HepG2 (cell line): Measurements from ENCODE around the gene CAT. TPM values are rescaled to one million over a fixed set of nuclear protein-coding genes. Genes with fewer than 3 reads are reported as not detected.
A peak's percentile ranks its signal among the peaks of the same experiment; 100 is the strongest.

ENCODE experiments used
- ARID4A ChIP-seq: sonication (generic); formaldehyde crosslinking; IDR thresholded peaks from 2 replicates; pipeline ENCODE4 v1.5.0; 2020; ENCODE audit warnings: mild to moderate bottlenecking, missing genetic modification reagents, borderline replicate concordance
- ATF4 ChIP-seq, 2 experiments: fragments of 450-650 bp in 1 of 2; sonication (generic) in 1 of 2; formaldehyde crosslinking; IDR thresholded peaks; 2 replicates each; pipeline versions ENCODE4 v1.5.0 to v1.8.0; 2020 to 2022; ENCODE audit warnings: mild to moderate bottlenecking in 1 of 2, missing genetic modification reagents in 1 of 2
- BRCA1 ChIP-seq: sonication (generic); formaldehyde crosslinking; IDR thresholded peaks from 2 replicates; pipeline ENCODE4 v1.4.0; 2020; ENCODE audit warnings: missing genetic modification reagents
- ETV5 ChIP-seq: IDR thresholded peaks from 2 replicates; pipeline ENCODE4 v1.6.1; 2018; ENCODE audit warnings: missing biosample characterization, missing genetic modification reagents, inconsistent platforms, borderline replicate concordance
- HMG20A ChIP-seq: IDR thresholded peaks from 2 replicates; pipeline ENCODE4 v1.6.1; 2016; ENCODE audit warnings: borderline replicate concordance
- KDM6A ChIP-seq: IDR thresholded peaks from 2 replicates; pipeline ENCODE4 v1.6.1; 2016; ENCODE audit warnings: low read depth
- MAX ChIP-seq: IDR thresholded peaks from 2 replicates; pipeline ENCODE4 v1.6.1; 2012; ENCODE audit warnings: inconsistent platforms
- MTERF4 ChIP-seq: sonication (generic); formaldehyde crosslinking; IDR thresholded peaks from 2 replicates; pipeline ENCODE4 v1.8.0; 2023; ENCODE audit warnings: mild to moderate bottlenecking, missing genetic modification reagents
- NR2C2 ChIP-seq: sonication (generic); formaldehyde crosslinking; IDR thresholded peaks from 2 replicates; pipeline ENCODE4 v1.4.0; 2020; ENCODE audit warnings: missing genetic modification reagents, mild to moderate bottlenecking, moderate library complexity, borderline replicate concordance
- NR2F2 ChIP-seq: IDR thresholded peaks from 2 replicates; pipeline ENCODE4 v1.6.1; 2012; ENCODE audit warnings: low read depth, inconsistent platforms, borderline replicate concordance
- SATB2 ChIP-seq: sonication (generic); formaldehyde crosslinking; IDR thresholded peaks from 2 replicates; pipeline ENCODE4 v1.5.0; 2020; ENCODE audit warnings: missing genetic modification reagents
- SMC3 ChIP-seq: IDR thresholded peaks from 2 replicates; pipeline ENCODE4 v1.6.1; 2011; ENCODE audit warnings: low read length, improper control_type of control experiment
- SP5 ChIP-seq: IDR thresholded peaks from 2 replicates; pipeline ENCODE4 v1.6.1; 2016; ENCODE audit warnings: low read depth, borderline replicate concordance
- TCF7 ChIP-seq: sonication (generic); IDR thresholded peaks from 2 replicates; pipeline ENCODE4 v1.6.1; 2016; ENCODE audit warnings: antibody characterized with exemption, low read depth
- TEAD2 ChIP-seq: sonication (generic); formaldehyde crosslinking; IDR thresholded peaks from 2 replicates; pipeline ENCODE4 v1.9.0; 2021; ENCODE audit warnings: missing genetic modification reagents
- YEATS4 ChIP-seq: sonication (generic); formaldehyde crosslinking; IDR thresholded peaks from 2 replicates; pipeline ENCODE4 v1.4.0; 2020; ENCODE audit warnings: missing genetic modification reagents, borderline replicate concordance
- ZNF574 ChIP-seq: sonication (generic); formaldehyde crosslinking; IDR thresholded peaks from 2 replicates; pipeline ENCODE4 v1.4.0; 2020; ENCODE audit warnings: missing genetic modification reagents
- ZNF644 ChIP-seq: IDR thresholded peaks from 2 replicates; pipeline ENCODE4 v1.6.1; 2016; ENCODE audit warnings: low read depth
- ZNF766 ChIP-seq: sonication (generic); formaldehyde crosslinking; IDR thresholded peaks from 2 replicates; pipeline ENCODE4 v1.5.0; 2020; ENCODE audit warnings: missing genetic modification reagents, borderline replicate concordance
- ZNF782 ChIP-seq: sonication (generic); formaldehyde crosslinking; IDR thresholded peaks from 2 replicates; pipeline ENCODE4 v1.4.0; 2020; ENCODE audit warnings: missing genetic modification reagents, mild to moderate bottlenecking, borderline replicate concordance
- polyA plus RNA-seq, 8 experiments: library from polyadenylated mRNA; depleted of rRNA in 3 of 8; stranded (reverse) in 7 of 8; unstranded in 1 of 8; fragments of >200 nt; fragmentation: Illumina TruSeq in 4 of 8; extraction: Trizol in 4 of 8; gene quantifications; 2 replicates each; pipeline versions ENCODE4 v1.2.1 to v1.2.3, GENCODE V29; 2011 to 2016; ENCODE audit warnings: low read depth in 4 of 8, missing spikeins in 1 of 8, mixed read lengths in 1 of 8; ENCODE audit not compliant: insufficient read depth in 1 of 8
- total RNA-seq, 5 experiments: library from RNA; depleted of rRNA; stranded (reverse); fragments of >200 nt; fragmentation: Illumina TruSeq; extraction: Trizol; gene quantifications; 2 replicates each; pipeline ENCODE4 v1.2.3, GENCODE V29; 2016; ENCODE audit warnings: low read depth in 1 of 5

CAT gene
- total and polyA plus RNA-seq, 2 of the 13 experiments (the other 11 are each of a cell fraction or from before 2014, with no cell fraction given): 107 to 136 TPM

- TF ChIP-seq NR2C2 (peak; percentile 55; the same call in 1 of the 2 replicates), ZNF766 (CRISPR knock-in tag) (no peak), ETV5 (CRISPR knock-in tag) (peak; percentile 23; the same call in 1 of the 2 replicates), SATB2 (no peak), TCF7 (peak; percentile 78), ATF4 (CRISPR knock-in tag; IDR thresholded peaks at IDR 0.05) (peak in 1 of 2 experiments; percentile 34; a peak in 1 of 4 replicates), ZNF644 (CRISPR knock-in tag) (peak; percentile 75), ZNF574 (0 out of 2 replicates have a peak, but pooled peaks have one; percentile 19), HMG20A (CRISPR knock-in tag) (peak; percentile 59), MTERF4 (CRISPR knock-in tag) (no peak), ZNF782 (CRISPR knock-in tag) (no peak), TEAD2 (CRISPR knock-in tag) (no peak), YEATS4 (peak; percentile 38; the same call in 1 of the 2 replicates), MAX (peak; percentile 39), NR2F2 (peak; percentile 55; the same call in 1 of the 2 replicates), KDM6A (CRISPR knock-in tag) (peak; percentile 56; the same call in 1 of the 2 replicates), SP5 (CRISPR knock-in tag) (peak; percentile 80), SMC3 (peak; percentile 41), ARID4A (peak; percentile 9; the same call in 1 of the 2 replicates), BRCA1 (CRISPR knock-in tag) (no peak)
Measured at GRCh38 chr11:34501500-34501899, 62.8 kb downstream of the CAT start (continued).
